LNCaP clone FGC (cell line): ENCODE data around the gene ALDH5A1.

ENCODE experiments used
- DNase-seq: peaks from one replicate; pipeline ENCODE4 v3.0.0-alpha.2; 2011; ENCODE audit warnings: low read depth
- H3K4me3 ChIP-seq: 2 replicates; pipeline ENCODE4 v1.5.1; 2011; ENCODE audit warnings: mild to moderate bottlenecking, low read depth, low read length, control low read depth
- CTCF ChIP-seq: IDR thresholded peaks from 2 replicates; pipeline ENCODE4 v1.5.1; 2012; ENCODE audit warnings: mild to moderate bottlenecking; ENCODE audit not compliant: control insufficient read depth, insufficient read depth; ENCODE audit errors: extremely low read depth

Gene ALDH5A1

GRCh38 chr6:24484657-24485323 is 10.0 kb upstream of the ALDH5A1 start:
- TF ChIP-seq CTCF: no peak
- DNase-seq: no peak
- H3K4me3 ChIP-seq: no peak overlapping the region

GRCh38 chr6:24486065-24486464 is 8.7 kb upstream of the ALDH5A1 start:
- TF ChIP-seq CTCF: no peak
- no peak overlapping the region for H3K4me3 ChIP-seq
- no peak for DNase-seq

GRCh38 chr6:24489470-24489869 is 5.3 kb upstream of the ALDH5A1 start, which contains the start of gene GPLD1:
Gene GPLD1 (minus strand): TSS chr6:24489578. CDS start chr6:24489511, 67 bp downstream.
- no peak for DNase-seq
- TF ChIP-seq CTCF: no peak
- no peak within 1 kb of the TSS for H3K4me3 ChIP-seq

- TF ChIP-seq CTCF: no peak
- DNase-seq: peak; percentile 62
- no peak overlapping the region for H3K4me3 ChIP-seq
These were observed 4.9 kb upstream of the ALDH5A1 start for GRCh38 chr6:24489881-24490280.

GRCh38 chr6:24490948-24491347 is 3.8 kb upstream of the ALDH5A1 start:
- no peak for DNase-seq
- H3K4me3 ChIP-seq: no peak overlapping the region
- no peak for TF ChIP-seq CTCF

GRCh38 chr6:24492475-24492874 is 2.3 kb upstream of the ALDH5A1 start:
- 0 out of 2 replicates have a peak, but pooled peaks have one; percentile 13 for TF ChIP-seq CTCF
- no peak for DNase-seq
- H3K4me3 ChIP-seq: no peak overlapping the region
